Retina (tissue), 1 donor: Measurements from ENCODE around the gene BRD1.

Experiments used
- DNase-seq: peaks from one replicate; pipeline ENCODE4 v3.0.0-alpha.2; 2016

BRD1 gene

DNA sequence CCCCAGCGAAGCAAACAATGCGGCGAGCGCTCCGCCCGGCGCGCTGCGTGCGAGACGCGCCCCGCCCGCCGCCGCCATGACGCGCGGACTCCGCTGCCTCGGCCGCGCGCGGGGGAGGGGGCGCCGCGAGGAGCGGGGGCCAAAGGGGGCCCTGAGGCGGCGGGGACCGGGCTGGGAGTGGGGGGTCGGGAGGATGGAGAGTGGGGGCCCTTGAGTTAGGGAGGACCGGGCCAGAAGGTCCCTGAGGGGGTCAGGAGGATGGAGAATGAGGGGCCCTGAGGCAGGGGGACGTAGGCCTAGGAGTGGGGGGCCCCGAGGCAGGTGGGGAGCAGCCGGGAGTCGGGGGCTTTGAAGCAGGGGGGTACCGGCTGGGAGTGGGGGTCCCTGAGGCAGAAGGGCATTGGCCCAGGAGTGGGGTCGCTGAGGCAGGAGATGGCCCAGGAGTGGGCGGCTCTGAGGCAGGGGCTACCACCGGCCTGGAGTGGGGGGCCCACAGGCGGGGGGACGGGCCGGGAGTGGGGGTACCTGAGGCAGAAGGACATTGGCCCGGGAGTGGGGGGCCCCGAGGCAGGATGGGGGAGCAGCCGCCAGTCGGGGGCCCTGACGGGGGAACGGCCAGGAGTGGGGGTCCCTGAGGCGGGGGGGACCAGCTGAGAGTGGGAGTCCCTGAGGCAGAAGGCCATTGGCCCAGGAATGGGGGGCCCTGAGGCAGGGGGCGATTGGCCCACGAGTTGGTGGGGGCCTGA, at the start of gene BRD1:
BRD1 (minus strand) TSS at position 21 of the 746 bp plus-strand sequence. CDS start 3,556 bp downstream, outside the sequence.
- DNase-seq, result peak; percentile 32

DNA sequence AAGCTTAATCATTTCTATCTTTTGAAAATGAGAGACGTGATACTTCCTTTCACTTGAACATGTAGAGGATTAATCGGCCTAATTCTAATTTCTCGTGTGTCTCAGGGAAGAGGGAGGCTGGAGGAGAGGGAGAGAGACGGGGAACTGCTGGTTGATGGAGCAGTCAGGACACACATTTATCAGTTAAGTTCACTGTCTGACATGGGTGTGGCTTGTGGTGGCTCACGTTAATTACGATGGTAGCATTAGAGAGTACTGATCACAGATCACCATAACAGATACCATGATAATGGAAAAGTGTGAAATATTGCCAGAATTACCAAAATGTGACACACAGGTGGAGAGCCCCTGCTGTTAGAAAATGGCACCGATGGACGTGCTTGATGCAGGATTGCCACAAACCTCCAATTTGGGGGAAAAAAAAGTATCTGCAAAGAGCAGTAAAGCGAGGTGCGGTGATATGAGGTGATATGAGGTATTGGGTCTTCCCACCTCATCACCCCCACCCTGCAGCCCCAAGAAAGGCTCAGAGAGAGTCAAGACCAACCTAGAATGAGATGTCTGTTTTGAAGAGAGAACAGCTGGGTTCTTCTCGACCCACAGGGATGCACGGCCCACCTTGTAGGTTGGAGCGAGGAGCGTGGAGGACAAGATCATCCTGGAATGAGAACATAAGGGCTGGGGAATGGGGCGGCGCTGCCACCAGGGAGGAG, 45.7 kb upstream of the BRD1 start:
- no peak for DNase-seq

- no peak for DNase-seq
Measured at GRCh38 chr22:49872347-49872746, 44.7 kb upstream of the BRD1 start.

DNA sequence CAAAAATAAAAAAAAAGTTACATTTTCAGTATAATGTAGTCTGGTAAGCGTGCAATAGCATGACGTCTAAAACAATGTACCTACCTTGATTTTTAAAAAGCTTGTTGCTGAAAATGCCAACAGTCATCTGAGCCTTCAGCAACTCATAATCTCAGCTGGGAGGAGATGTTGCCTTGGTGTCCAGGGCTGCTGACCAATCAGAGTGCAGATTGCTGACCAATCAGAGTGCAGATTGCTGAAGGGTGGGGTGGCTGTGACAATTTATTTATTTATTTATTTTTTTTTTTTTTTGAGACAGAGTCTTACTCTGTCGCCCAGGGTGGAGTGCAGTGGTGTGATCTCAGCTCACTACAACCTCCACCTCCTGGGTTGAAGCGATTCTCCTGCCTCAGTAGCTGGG, 43.8 kb upstream of the BRD1 start:
- no peak for DNase-seq

GRCh38 chr22:49869845-49870712, 42.4 kb upstream of the BRD1 start:
- no peak for DNase-seq

DNA sequence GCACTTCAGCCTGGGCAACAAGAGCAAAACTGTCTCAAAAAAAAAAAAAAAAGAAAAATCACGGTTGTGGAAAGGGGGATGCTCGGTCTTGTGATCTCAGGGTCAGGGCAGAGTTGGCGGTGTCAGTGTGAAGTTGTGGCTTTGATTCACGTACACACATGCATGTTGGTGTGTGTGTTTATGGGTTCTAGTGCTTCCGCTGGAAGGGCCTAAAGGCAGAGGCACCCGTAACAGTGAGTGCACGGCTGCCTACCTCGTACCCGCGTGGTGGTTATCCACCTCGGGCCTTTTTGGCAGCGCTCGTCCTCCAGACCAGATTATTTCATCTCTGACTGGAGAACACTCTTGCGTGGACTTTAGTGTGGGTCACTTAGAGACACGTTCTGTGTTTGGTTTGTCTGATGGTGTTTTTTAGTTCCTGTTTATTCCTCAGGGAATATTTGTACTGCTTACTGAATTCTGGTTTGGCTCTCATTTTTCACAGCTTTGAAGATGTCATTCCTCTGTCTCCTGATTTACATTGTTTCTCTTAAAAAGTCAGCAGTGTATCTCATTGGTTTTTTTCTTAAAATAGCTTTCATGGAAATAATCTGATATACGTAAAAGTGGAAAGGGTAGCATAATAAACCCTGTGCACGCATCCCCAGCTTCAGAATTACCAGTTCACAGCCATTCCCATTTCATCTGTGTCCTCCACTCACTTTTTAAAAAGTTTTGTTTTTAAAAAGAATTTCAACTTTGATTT, 41.6 kb upstream of the BRD1 start:
- no peak for DNase-seq

DNA sequence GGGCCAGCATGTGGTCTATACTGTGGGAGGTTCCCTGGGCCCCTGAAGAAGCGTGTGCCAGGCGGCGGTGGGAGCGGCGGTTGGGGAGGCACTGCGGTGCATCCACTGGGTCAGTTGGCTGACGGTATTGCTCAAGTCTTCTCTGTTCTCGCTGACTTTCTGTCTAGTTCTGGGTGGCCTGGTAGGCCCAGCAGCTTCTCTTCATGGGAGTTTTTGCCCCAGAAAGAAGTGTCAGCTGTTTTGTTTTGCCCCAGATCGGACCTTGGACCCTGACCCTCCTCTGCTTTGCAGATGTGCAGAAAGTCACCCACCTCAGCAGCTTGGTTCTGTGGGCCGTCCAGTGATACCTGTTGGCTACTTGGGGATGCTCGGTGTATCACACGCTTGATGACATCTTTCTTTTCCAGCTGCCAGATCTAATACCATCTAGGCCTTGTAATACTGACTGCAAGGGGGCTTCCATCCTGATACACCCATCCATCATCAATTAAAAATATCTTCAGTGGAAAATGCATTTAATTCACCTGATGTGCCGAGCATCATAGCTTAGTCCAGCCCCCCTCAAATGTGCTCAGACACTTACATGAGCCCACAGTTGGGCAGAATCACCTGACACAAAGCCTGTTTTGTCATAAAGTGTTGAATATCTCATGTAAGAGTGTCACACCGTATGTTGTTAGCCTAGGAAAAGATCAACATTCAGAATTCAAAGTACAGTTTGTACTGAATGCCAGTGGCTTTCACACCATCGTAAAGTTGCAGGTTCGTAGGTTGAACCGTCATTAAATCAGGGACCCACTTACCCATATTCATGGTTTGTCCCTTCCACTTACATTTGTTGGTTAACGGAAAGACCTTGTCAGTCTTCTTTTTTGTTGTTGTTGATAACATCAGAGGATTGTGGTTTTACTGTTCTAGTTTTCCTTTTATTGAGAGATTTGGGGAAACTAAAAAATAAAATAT, 39.9 kb upstream of the BRD1 start:
- DNase-seq, result no peak

DNA sequence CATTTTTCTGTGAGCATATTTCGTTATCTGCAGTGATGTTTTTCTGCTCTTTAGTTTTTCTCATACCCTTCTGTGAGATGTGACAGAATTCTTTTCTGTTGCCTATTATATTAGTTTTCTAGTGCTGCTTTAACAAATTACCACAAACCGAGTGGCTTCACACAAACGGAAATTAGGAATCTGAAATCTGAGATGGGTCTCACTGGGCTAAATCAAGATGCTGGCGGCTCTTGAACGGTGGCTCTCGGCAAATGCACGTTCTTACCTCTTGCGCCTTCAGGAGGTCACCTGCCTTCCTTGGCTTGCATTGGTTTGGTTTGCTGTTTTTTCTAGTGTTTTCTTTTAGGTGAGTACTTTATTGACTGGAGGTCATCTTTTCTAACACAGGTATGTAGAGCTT, 39.0 kb upstream of the BRD1 start:
- DNase-seq, result no peak

- no peak for DNase-seq
Measured at GRCh38 chr22:49866134-49866533, 38.5 kb upstream of the BRD1 start.

DNA sequence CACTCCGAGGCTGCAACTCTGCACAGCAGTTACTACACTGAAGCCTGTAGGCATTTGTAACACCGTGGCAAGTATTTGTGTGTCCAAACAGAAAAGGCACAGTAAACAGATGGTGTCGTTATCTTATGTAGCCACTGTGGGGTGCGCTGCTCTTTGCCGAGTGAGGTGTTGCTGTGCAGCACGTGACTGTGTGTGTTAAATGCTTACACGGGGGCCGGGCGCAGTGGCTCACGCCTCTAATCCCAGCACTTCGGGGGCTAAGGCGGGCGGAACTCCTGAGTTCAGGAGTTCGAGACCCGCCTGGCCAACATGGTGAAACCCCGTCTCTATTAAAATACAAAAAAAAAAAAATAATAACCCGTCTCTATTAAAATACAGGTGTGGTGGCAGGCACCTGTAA, 37.5 kb upstream of the BRD1 start:
- no peak for DNase-seq

DNA sequence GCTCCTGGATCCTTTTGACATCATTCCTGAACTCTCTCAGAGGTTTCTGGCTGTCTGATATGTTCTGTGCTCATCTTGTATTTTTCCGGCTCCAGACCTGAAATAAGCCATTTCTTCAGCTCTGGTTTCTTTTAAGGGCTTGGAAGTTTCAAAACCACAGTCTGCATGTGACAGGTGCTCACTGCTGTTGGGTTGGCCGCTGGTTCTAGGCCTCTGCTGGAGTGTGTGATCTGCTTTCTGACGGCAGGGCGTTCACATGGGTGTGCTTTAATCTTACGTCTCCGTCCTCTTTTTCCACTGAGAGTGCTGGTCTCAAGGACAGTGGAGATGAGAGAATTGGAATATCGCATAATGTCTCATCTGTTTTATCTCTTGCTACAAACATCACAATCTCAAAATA, 36.3 kb upstream of the BRD1 start:
- no peak for DNase-seq

DNA sequence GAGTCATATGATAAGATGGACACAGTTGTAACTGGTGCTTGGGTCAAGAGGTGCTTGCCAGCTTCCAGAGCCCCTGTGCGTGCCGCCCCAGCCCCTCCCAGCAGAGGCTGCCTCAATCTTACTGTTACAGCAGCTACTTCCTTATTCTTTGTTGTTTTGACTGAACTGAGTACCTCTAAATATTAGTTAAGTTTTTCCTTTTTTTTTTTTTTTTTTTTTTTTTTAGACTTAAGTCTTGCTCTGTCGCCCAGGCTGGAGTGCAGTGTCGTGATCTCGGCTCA, 34.8 kb upstream of the BRD1 start:
- no peak for DNase-seq

DNA sequence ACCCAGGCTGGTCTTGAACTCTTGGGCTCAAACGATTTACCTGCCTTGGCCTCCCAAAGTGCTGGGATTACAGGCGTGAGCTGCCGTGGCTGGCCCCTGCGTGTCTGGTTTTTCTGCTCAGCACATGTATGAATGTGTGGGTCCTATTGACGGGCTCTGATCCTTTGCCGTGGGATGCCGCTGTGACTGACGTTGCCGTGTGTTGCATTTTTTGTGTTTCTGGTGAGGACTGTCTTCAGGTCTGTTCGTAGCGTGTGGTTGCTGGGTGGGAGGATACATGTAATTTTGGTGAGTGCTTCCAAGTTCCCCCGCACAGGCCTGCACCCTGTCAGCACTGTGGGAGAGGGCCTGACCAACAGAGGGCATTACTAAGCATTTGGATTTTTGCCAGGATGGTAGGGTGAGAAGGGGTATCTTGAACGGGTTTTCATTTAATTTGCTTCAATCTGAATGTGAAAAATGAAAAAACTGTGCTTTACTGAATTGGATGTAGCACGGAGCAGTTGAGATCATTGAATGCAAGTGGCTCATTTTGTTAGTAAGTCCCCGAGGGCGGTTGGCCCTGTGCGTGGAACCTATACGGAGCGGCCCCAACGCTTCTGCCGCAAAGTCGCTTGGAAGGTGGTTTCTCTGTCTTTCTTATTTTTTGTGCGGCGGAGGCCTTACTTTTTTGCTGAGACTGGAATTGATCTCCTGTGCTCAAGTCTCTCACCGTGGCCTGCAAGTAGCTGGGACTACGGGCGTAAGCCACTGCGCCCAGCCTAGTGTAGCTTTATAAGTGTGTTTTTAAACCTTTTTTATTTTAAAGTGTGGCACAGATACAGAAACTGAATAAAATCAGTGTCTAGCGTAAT, 34.2 kb upstream of the BRD1 start:
- no peak for DNase-seq

GRCh38 chr22:49858827-49859226, 31.2 kb upstream of the BRD1 start:
- no peak for DNase-seq

GRCh38 chr22:49856766-49857618, 29.3 kb upstream of the BRD1 start:
- no peak for DNase-seq

GRCh38 chr22:49856343-49856742, 28.7 kb upstream of the BRD1 start:
- DNase-seq, result no peak

GRCh38 chr22:49855251-49855911, 27.7 kb upstream of the BRD1 start:
- no peak for DNase-seq

DNA sequence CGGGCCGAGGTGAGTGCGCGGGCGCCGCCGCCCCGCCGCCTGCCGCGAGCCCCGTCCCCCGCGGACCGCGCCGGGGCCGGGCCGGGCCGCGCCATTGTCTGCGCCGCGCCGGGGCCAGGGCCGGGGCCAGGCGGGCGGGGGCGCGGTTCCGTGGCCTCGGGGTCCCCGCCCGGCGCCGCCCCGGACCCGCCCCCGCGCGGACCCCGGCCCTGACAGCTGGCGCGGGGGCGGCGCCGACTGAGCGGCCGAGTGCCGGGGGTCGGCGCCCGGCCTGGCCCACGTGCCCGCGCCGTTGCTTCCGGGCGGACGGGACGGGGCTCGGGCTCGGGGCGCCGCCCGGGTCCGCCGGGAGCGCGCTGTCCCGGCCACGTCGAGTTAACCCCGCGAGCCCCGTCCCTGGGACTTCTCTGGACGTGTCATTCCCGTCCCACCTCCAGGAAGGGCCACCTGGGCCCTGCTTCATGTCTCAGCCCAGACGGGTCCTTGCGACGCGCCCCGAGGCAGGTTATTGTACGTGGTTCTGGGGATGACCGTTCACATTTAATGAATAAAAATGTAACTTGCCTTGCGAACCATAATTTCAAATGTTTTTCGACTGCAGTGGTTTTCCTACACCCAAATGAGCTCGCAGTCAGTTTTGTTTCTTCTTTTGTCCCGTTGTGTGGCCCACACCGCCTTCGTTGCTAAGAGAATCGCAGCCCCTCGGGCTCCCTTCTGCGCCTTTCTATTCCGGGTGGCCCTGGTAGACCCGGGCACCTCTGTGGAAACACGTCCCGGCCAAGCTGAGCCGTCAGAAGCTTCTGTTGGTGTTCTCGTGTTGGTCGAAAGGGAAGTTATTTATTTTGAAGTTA, 26.5 kb upstream of the BRD1 start:
- peak; percentile 75 for DNase-seq
